ENCODE measurements around the gene MYH15. TPM values are rescaled to one million over a fixed set of nuclear protein-coding genes. Genes with fewer than 3 reads are reported as not detected.

Gene MYH15
- total RNA-seq, 4 donors from 2014 or later: not detected

GRCh38 chr3:108437439-108437838 is 73.0 kb downstream of the MYH15 start:
- TF ChIP-seq CTCF (IDR thresholded peaks at IDR 0.05): no peak
- DNase-seq (ENCODE audit: low spot score) (no peak), ATAC-seq (ENCODE audit: low FRiP score) (no peak)

GRCh38 chr3:108433928-108434327 is 76.5 kb downstream of the MYH15 start:
- no peak for ATAC-seq (ENCODE audit: low FRiP score)
- DNase-seq (ENCODE audit: low spot score): no peak
- no peak for TF ChIP-seq CTCF (IDR thresholded peaks at IDR 0.05)

- TF ChIP-seq CTCF (IDR thresholded peaks at IDR 0.05): no peak
- DNase-seq (ENCODE audit: low spot score) (no peak), ATAC-seq (ENCODE audit: low FRiP score) (no peak)
These were observed 78.0 kb downstream of the MYH15 start for GRCh38 chr3:108432431-108432830.

- no peak for ATAC-seq (ENCODE audit: low FRiP score)
- DNase-seq (ENCODE audit: low spot score): no peak
- TF ChIP-seq CTCF (IDR thresholded peaks at IDR 0.05): no peak
These were observed 79.9 kb downstream of the MYH15 start for GRCh38 chr3:108430540-108430939.

GRCh38 chr3:108428586-108428985 is 81.8 kb downstream of the MYH15 start:
- ATAC-seq (ENCODE audit: low FRiP score) (no peak), DNase-seq (ENCODE audit: low spot score) (no peak)
- TF ChIP-seq CTCF (IDR thresholded peaks at IDR 0.05): no peak

- DNase-seq (ENCODE audit: low spot score): no peak
- ATAC-seq (ENCODE audit: low FRiP score): no peak
- no peak for TF ChIP-seq CTCF (IDR thresholded peaks at IDR 0.05)
These were observed 89.5 kb downstream of the MYH15 start for GRCh38 chr3:108420926-108421325.

- no peak for ATAC-seq (ENCODE audit: low FRiP score)
- no peak for DNase-seq (ENCODE audit: low spot score)
- TF ChIP-seq CTCF (IDR thresholded peaks at IDR 0.05): no peak
These were observed 94.1 kb downstream of the MYH15 start for GRCh38 chr3:108416111-108416869.
